A204.1 (cell line): ENCODE results near the gene PBX1.

Experiments
- FAIRE-seq: peaks from 2 replicates; lab custom pipeline; 2012; peaks lifted over from hg19 to GRCh38; lab: Jason Lieb, UNC

PBX1 gene

GRCh38 chr1:164701189-164701761 is 142.3 kb downstream of the PBX1 start:
- FAIRE-seq: no peak

DNA sequence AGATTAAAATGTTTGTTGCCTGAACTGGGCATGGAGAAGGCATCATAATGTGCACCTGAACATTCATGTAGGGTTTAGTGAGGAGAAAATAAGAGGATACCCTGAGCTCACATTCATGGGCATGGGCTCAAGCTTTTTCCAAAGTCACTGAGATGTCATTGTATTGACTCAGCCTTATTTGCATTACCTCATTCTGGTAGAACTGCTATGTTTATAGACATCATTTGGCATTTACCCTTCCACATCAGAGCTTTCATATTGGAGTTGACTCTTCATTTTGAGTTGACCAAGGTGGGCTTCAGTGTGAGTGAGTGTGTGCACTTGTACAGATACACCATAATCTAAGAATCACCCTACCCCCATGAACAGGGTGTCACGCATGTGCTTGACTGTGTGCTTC is 143.2 kb downstream of the PBX1 start:
- no peak for FAIRE-seq

DNA sequence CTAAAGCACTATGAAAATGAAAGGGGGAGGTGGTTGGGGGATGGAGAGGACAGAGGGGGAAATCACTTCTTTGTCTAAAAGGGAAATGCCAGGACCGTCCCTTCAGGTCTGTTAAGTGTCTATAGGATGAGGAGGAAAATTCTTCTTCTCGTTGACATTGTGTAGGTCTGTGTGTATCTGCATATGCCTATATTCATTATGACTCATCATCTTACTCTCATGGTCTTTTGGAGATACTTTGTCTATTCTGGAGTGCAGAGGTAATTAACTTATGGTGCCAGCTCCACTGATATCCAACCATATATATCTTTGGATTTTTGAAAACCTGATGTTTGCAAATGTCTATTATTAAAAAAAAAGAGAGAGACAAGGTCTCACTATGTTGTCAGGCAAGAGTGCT is 143.7 kb downstream of the PBX1 start:
- no peak for FAIRE-seq

GRCh38 chr1:164703463-164703862 is 144.5 kb downstream of the PBX1 start:
- no peak for FAIRE-seq

DNA sequence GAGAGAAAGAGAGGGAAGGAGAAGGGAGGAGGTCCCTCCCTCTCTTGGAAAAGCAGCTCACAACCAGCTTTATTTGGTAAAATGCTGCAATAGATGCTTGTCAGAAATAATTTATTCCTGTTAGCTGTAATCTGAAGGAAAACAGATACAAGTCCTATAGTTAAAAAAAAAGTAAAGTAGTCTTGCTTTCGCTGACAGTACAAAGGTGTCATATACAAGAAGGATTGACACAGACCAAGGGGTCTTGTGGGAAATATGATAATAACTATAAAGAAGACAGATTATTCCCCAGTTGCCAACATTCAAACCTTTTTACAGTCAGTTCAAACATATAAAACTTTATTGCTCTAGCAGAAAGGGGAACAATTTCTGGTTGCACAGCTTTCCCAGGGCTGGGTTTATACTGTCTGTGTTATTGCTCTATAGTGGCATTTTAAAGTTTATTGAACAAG is 145.0 kb downstream of the PBX1 start:
- no peak for FAIRE-seq

GRCh38 chr1:164704954-164705353 is 146.0 kb downstream of the PBX1 start:
- no peak for FAIRE-seq

DNA sequence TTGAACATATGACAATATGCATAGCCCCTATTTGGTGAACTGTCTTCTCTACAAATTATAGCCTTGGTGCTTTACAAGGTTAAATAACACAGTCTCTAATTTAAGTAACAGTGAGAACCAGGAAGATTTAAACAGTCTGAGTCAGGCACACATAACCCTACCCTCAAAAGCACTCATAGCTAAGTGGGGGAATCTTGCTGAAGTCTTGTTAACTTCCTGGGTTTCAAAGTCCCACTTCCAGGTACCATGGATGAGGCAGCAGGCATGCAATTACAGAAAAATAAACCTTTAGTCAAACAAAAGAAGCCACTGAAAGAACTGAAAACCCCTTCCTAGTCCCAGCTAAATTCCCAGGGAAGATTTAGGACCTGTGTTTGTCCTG is 147.6 kb downstream of the PBX1 start:
- FAIRE-seq: no peak

GRCh38 chr1:164707868-164708331 is 148.9 kb downstream of the PBX1 start:
- no peak for FAIRE-seq

DNA sequence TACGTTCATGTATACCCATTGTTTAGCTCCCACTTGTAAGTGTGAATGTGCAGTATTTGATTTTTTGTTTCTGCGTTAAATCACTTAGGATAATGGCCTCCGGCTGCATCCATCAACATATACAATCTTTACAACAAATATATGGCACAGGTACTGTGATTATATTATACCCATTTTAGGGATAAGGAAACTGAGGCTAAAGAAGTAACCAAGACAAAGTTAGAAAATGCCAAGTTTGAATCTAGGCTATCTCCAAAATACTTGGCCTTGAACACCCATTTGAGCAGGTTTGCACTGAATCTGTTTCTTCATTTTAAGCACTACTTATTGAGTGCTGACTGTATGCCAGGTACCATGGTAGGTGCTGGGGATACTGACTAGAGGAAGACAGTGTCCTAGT is 149.6 kb downstream of the PBX1 start:
- FAIRE-seq: no peak

GRCh38 chr1:164709126-164709525 is 150.1 kb downstream of the PBX1 start:
- no peak for FAIRE-seq

- FAIRE-seq: no peak
These were observed 150.7 kb downstream of the PBX1 start for GRCh38 chr1:164709541-164710278.

GRCh38 chr1:164712131-164713036 is 153.4 kb downstream of the PBX1 start:
- FAIRE-seq: no peak

DNA sequence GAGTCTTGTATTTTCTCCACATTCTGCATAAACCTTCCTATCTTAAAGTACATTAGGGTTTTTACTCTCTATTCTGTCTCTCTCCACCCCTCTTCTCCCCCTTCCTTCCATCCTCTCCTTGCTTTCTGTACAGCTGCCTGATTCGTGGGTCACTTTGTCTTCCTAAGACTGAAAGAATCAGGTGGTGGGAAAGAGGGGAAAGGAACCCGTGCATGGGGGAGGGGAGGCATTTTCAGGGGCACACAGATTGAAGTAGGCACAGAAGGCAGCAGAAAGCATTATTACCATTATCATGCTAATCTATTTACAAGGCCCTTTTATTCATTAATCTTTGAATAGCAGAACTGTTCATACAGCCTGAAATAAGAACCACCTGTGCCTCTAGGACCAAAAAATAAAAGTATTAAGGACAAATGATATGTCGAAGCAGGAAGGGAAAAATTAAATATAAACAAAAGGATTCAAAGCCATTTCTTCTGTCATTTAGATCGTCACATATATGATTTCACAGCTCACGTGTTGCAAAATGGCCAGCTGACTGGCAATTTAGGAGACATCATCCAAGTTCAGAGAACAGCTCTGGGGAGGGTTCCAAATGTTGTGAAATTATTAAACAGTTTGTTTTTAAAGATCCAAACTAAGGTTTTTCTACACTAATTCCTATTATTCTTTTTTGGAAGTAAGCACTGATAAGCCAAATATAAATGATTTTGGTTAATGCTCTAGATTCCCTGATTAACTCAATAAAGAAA is 154.6 kb downstream of the PBX1 start:
- no peak for FAIRE-seq

- FAIRE-seq: no peak
These were observed 158.2 kb downstream of the PBX1 start for GRCh38 chr1:164716992-164717703.

DNA sequence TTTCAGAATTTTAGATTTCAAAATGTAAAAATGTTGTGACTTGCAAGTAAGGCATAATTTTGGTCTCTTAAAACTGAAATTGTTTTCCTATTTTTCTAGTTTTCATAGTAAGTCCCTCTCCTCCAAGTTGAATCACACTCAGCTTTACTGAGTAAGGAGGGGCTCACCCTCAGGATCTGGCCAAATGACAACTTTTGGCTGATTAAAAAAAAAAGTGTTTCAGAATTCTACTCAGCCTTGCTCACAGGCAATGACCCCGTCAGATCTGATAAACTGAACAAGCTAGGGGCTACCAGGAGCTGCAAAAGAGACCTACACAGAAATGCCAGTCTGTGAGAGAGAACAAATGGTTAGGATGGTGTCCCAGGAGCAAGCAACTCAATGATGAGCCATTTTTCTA is 159.8 kb downstream of the PBX1 start:
- no peak for FAIRE-seq

GRCh38 chr1:164719676-164720439 is 160.9 kb downstream of the PBX1 start:
- no peak for FAIRE-seq

DNA sequence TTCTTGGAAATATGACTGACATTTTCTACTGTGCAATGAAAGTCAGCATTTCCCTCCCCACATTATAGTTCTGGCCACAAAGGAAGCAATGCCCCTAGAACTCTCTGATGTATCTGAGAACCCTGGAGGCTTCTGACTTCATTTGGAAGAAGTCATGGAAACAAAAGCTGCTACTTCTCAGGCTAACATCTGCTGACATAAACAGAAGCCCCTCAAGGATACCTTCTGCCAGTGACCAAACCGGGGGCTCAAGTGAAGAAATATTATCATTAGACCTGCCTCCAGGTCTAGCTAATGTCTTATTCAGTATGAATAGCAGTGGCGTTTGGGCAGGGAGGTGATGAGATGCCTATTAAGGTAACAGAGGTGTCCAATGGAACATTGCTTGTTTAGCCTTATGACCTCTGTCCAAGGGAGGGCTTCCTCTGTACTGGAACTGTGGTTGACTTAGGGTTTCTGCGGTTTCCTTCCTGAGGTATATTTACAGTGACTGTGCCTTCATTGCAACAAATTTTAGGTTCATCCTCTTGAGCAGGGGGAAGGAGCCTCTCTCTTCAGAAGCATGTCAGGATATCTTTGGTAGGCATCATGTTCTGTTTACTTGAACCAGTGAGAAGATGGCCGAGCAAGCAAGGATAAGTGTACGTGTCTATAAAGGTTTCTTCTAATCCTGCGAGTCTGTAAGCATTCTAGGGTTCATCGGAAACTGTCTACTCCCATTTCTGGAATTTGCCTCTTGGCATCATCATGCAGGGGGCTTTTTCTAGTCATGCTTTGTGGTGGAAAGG is 161.7 kb downstream of the PBX1 start:
- FAIRE-seq: no peak

- no peak for FAIRE-seq
These were observed 162.2 kb downstream of the PBX1 start for GRCh38 chr1:164721228-164721496.

GRCh38 chr1:164723296-164723798 is 164.4 kb downstream of the PBX1 start:
- FAIRE-seq: no peak

GRCh38 chr1:164725401-164725800 is 166.4 kb downstream of the PBX1 start:
- FAIRE-seq: no peak
